Endodermal cell (in vitro differentiated cells): ENCODE results near the gene CBLIF. TPM values are rescaled to one million over a fixed set of nuclear protein-coding genes. Genes with fewer than 3 reads are reported as not detected.
"Not testable (repeated sequence)": the region's sequence is repeated elsewhere in the genome, so short reads cannot be mapped to it uniquely, and the experiment has no call there.

Experiments used
- DNase-seq: peaks from one replicate; pipeline ENCODE4 v3.0.0-alpha.2; 2017
- H3K27ac ChIP-seq: 2 replicates; pipeline ENCODE4 v1.5.1; 2013; ENCODE audit warnings: mild to moderate bottlenecking, low read depth, low read length, moderate library complexity
- H3K27me3 ChIP-seq: 2 replicates; pipeline ENCODE4 v1.6.1; 2013; ENCODE audit warnings: mild to moderate bottlenecking, low read length, moderate library complexity; ENCODE audit not compliant: insufficient read depth, control insufficient read depth, poor library complexity, severe bottlenecking
- H3K36me3 ChIP-seq: 2 replicates; pipeline ENCODE4 v1.7.0; 2013; ENCODE audit warnings: mild to moderate bottlenecking, low read length, moderate library complexity; ENCODE audit not compliant: control insufficient read depth, insufficient read depth
- H3K4me1 ChIP-seq: one replicate; pipeline ENCODE4 v1.7.0; 2013; ENCODE audit warnings: low read length; ENCODE audit not compliant: control insufficient read depth, insufficient read depth
- H3K4me3 ChIP-seq: 2 replicates; pipeline ENCODE4 v1.5.1; 2013; ENCODE audit warnings: mild to moderate bottlenecking, low read length, moderate library complexity
- H3K9ac ChIP-seq: 2 replicates; pipeline ENCODE4 v1.6.1; 2013; ENCODE audit warnings: mild to moderate bottlenecking, low read length, moderate library complexity; ENCODE audit not compliant: poor library complexity, severe bottlenecking; ENCODE audit errors: extremely low read depth
- H3K9me3 ChIP-seq: 2 replicates; pipeline ENCODE4 v1.6.1; 2013; ENCODE audit warnings: mild to moderate bottlenecking, low read length, moderate library complexity; ENCODE audit not compliant: control insufficient read depth
- H3K27ac Mint-ChIP-seq: 2 replicates; pipeline ENCODE4 v1.8.0; 2020; ENCODE audit warnings: mixed read lengths
- H3K27me3 Mint-ChIP-seq: 2 replicates; pipeline ENCODE4 v1.8.0; 2021; ENCODE audit warnings: mild to moderate bottlenecking, mixed read lengths; ENCODE audit not compliant: insufficient read depth
- H3K36me3 Mint-ChIP-seq: 2 replicates; pipeline ENCODE4 v1.8.0; 2020; ENCODE audit warnings: low read depth, mixed read lengths
- H3K4me1 Mint-ChIP-seq: 2 replicates; pipeline ENCODE4 v1.8.0; 2020; ENCODE audit warnings: mixed read lengths
- H3K4me3 Mint-ChIP-seq: 2 replicates; pipeline ENCODE4 v1.8.0; 2020; ENCODE audit warnings: mild to moderate bottlenecking, moderate library complexity, mixed read lengths
- H3K9me3 Mint-ChIP-seq: 2 replicates; pipeline ENCODE4 v1.8.0; 2020; ENCODE audit warnings: mild to moderate bottlenecking, mixed read lengths
- WGBS, 2 experiments: methylation state at CpG; one replicate each; pipeline versions ENCODE4 v1.1.5 to v1.1.7; 2013; ENCODE audit warnings: missing lambda C conversion rate in 2 of 2, mixed read lengths in 1 of 2; ENCODE audit not compliant: insufficient coverage in 1 of 2, insufficient read length in 1 of 2; 5-methylcytosine and 5-hydroxymethylcytosine counted together
- total RNA-seq, 2 donors: library from RNA; stranded (reverse); fragmentation: NEBNext Ultra II Directional in 1 of 2; extraction: Animal tissue kit (Norgen Biotek cat#: 25700) in 1 of 2; gene quantifications; 2 replicates in 1 of 2; 3 replicates in 1 of 2; pipeline ENCODE4 v1.2.1, GENCODE V29; 2021
- TF ChIP-seq, protein P1 (sequence below): fragments of 200-600 bp; sonication (generic); conservative IDR thresholded peaks from 2 replicates; pipeline ENCODE4 v1.5.0; 2021; ENCODE audit warnings: antibody characterized with exemption, mild to moderate bottlenecking

The CBLIF gene
- total RNA-seq, 2 donors from 2014 or later = not detected

DNA sequence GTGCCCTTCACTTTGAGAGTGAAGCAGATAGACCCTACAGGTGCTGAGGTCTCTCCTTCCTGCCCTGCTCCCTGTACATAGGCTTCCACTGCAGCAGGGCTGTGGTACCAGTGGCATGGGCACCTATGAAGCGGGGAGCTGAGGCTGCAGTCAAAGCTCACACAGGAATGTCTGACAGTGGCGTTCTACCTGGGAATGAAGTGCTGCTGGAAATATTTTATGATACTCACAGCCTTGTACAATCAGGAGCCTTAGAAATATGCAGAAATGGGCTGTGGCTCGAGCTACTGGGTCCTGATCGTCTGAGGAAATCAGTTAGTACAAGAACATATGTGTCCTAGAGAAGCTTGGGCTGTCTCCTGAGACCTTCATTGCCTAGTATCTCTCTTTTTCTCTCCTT, 59.5 kb downstream of the CBLIF start:
- TF ChIP-seq, protein P1, sequence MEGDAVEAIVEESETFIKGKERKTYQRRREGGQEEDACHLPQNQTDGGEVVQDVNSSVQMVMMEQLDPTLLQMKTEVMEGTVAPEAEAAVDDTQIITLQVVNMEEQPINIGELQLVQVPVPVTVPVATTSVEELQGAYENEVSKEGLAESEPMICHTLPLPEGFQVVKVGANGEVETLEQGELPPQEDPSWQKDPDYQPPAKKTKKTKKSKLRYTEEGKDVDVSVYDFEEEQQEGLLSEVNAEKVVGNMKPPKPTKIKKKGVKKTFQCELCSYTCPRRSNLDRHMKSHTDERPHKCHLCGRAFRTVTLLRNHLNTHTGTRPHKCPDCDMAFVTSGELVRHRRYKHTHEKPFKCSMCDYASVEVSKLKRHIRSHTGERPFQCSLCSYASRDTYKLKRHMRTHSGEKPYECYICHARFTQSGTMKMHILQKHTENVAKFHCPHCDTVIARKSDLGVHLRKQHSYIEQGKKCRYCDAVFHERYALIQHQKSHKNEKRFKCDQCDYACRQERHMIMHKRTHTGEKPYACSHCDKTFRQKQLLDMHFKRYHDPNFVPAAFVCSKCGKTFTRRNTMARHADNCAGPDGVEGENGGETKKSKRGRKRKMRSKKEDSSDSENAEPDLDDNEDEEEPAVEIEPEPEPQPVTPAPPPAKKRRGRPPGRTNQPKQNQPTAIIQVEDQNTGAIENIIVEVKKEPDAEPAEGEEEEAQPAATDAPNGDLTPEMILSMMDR = no peak
- no peaks in the 10 kb centered on the region for H3K9me3 ChIP-seq
- H3K36me3 ChIP-seq = peaks cover 75% of the 10 kb centered on the region
- Mint-ChIP-seq H3K36me3 (peaks cover 74% of the 10 kb centered on the region), H3K27ac (no peak overlapping the region), H3K27me3 (no peaks in the 10 kb centered on the region), H3K4me3 (no peak overlapping the region), H3K4me1 (peaks cover 11% of the 10 kb centered on the region), H3K9me3 (no peaks in the 10 kb centered on the region)
- H3K27ac ChIP-seq = no peak overlapping the region
- H3K4me3 ChIP-seq = no peak overlapping the region
- no peak overlapping the region for H3K9ac ChIP-seq
- H3K4me1 ChIP-seq = no peaks in the 10 kb centered on the region
- H3K27me3 ChIP-seq = no peaks in the 10 kb centered on the region
- no peak for DNase-seq
- 87 to 95% methylated on average over 2 to 4 of the region's 4 CpGs for WGBS, 2 experiments

DNA sequence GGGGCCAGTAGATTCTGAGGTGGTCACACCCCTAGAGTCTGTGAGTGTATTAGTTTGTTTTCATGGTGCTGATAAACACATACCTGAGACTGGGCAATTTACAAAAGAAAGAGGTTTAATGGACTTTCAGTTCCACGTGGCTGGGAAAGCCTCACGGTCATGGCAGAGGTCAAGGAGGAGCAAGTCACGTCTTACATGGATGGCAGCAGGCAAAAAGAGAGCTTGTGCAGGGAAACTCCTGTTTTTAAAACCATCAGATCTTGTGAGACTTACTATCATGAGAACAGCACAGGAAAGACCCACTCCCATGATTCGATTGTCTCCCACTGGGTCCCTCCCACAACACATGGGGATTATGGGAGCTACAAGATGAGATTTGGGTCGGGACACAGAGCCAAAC, 60.9 kb downstream of the CBLIF start:
- not testable (repeated sequence) for H3K4me3 ChIP-seq, H3K27ac Mint-ChIP-seq, H3K27me3 ChIP-seq, H3K27ac ChIP-seq, H3K4me3 Mint-ChIP-seq, H3K4me1 ChIP-seq, DNase-seq, H3K9me3 ChIP-seq, H3K9ac ChIP-seq, H3K9me3 Mint-ChIP-seq, H3K4me1 Mint-ChIP-seq, H3K27me3 Mint-ChIP-seq
- peaks cover 75% of the 10 kb centered on the region for H3K36me3 ChIP-seq
- peaks cover 77% of the 10 kb centered on the region for H3K36me3 Mint-ChIP-seq
- 94% methylated on average over 4 to 5 of the region's 5 CpGs for WGBS, 2 experiments

DNA sequence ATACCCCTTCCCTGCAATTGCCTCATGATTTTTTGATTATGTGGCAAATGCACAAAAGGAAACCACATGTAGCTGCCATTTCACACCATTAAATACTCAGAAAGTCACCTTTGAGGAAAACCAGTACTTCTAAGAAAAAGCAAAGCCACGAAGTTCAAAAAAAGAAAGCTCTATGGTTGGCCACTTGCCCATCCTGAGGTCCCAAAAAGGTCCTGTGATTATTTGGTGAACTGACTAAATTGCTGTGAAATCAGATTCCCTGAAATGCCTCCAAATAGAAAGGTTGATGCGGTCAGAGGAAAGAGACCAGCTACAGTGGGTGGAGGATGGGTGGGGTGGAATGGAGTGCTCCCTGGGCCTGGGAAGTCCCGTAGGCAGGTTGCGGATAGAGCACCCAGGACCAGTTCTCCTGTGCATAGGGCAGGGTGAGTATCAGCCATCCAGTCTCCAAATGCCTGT, 61.6 kb downstream of the CBLIF start:
- H3K36me3 Mint-ChIP-seq = peaks cover 73% of the 10 kb centered on the region
- H3K27me3 Mint-ChIP-seq = no peaks in the 10 kb centered on the region

More for the DNA sequence above, 61.6 kb downstream of the CBLIF start:
- H3K9me3 ChIP-seq = no peaks in the 10 kb centered on the region
- Mint-ChIP-seq H3K4me1 (peaks cover 3% of the 10 kb centered on the region), H3K4me3 (no peak overlapping the region), H3K27ac (no peak overlapping the region), H3K9me3 (no peaks in the 10 kb centered on the region)
- no peaks in the 10 kb centered on the region for H3K27me3 ChIP-seq
- H3K4me1 ChIP-seq = no peaks in the 10 kb centered on the region
- WGBS, 2 experiments = 93 to 96% methylated on average over 4 of the region's 4 CpGs
- no peak overlapping the region for H3K4me3 ChIP-seq
- H3K9ac ChIP-seq = no peak overlapping the region
- peaks cover 72% of the 10 kb centered on the region for H3K36me3 ChIP-seq
- TF ChIP-seq, protein P1 = no peak
- no peak for DNase-seq
- H3K27ac ChIP-seq = no peak overlapping the region
